K562 (cell line): ENCODE data around the gene FMN1. TPM values are rescaled to one million over a fixed set of nuclear protein-coding genes. Genes with fewer than 3 reads are reported as not detected.

Source experiments
- ATF1 ChIP-seq, 2 experiments: fragments of 450-650 bp in 1 of 2; IDR thresholded peaks; 2 replicates each; pipeline ENCODE4 v1.6.1; 2016; ENCODE audit warnings: missing compliant biosample characterization in 1 of 2, missing genetic modification characterization in 1 of 2
- CBX8 ChIP-seq: fragments of 200-600 bp; sonication (generic); IDR thresholded peaks from 2 replicates; pipeline ENCODE4 v1.6.1; 2012; ENCODE audit warnings: borderline replicate concordance, mixed run types, low read depth, mild to moderate bottlenecking, moderate library complexity, mixed read lengths, low read length, control low read depth, inconsistent platforms; ENCODE audit not compliant: poor library complexity, severe bottlenecking; ENCODE audit errors: extremely low read depth
- CREB1 ChIP-seq, 2 experiments: sonication (generic) in 1 of 2; formaldehyde crosslinking in 1 of 2; IDR thresholded peaks; 2 replicates each; pipeline versions ENCODE4 v1.6.1 to v1.8.0; 2012 to 2022; ENCODE audit warnings: inconsistent platforms in 1 of 2, mild to moderate bottlenecking in 1 of 2, missing genetic modification reagents in 1 of 2, moderate library complexity in 1 of 2
- CREBBP ChIP-seq: IDR thresholded peaks from one replicate; pipeline ENCODE4 v1.6.1; 2012; ENCODE audit warnings: low read depth, mild to moderate bottlenecking, control low read depth, inconsistent platforms, low read length
- CREM ChIP-seq: IDR thresholded peaks from 2 replicates; pipeline ENCODE4 v1.6.1; 2014; ENCODE audit warnings: antibody characterized with exemption, low read depth
- FOS ChIP-seq: IDR thresholded peaks from 3 replicates; pipeline ENCODE4 v1.6.1; 2011; ENCODE audit not compliant: insufficient read length; ENCODE audit errors: extremely low read depth
- FOSL1 ChIP-seq: fragments of 200-800 bp; sonication (Bioruptor generic); conservative IDR thresholded peaks from 2 replicates; pipeline ENCODE4 v1.6.1; 2016; ENCODE audit warnings: missing genetic modification characterization, missing compliant biosample characterization
- FOXA1 ChIP-seq: fragments of 450-650 bp; IDR thresholded peaks from 2 replicates; pipeline ENCODE4 v1.6.1; 2016; ENCODE audit warnings: mild to moderate bottlenecking, borderline replicate concordance
- FOXJ2 ChIP-seq: fragments of 200-800 bp; sonication (Bioruptor generic); IDR thresholded peaks from 2 replicates; pipeline ENCODE4 v1.6.1; 2016; ENCODE audit warnings: missing genetic modification characterization, missing compliant biosample characterization
- GATAD2B ChIP-seq: fragments of 450-650 bp; IDR thresholded peaks from 2 replicates; pipeline ENCODE4 v1.6.1; 2017; ENCODE audit warnings: mild to moderate bottlenecking, borderline replicate concordance
- HDAC1 ChIP-seq, 2 experiments: fragments of 450-650 bp; IDR thresholded peaks; 2 replicates each; pipeline ENCODE4 v1.6.1; 2016 to 2017; ENCODE audit warnings: inconsistent platforms in 1 of 2, mild to moderate bottlenecking in 1 of 2, moderate library complexity in 1 of 2
- HDGF ChIP-seq: fragments of 450-650 bp; IDR thresholded peaks from 2 replicates; pipeline ENCODE4 v1.6.1; 2016
- KLF10 ChIP-seq: fragments of 250-450 bp; sonication (Bioruptor Pico); IDR thresholded peaks from 2 replicates; pipeline ENCODE4 v1.6.1; 2021; ENCODE audit warnings: matching md5 sums
- MAFG ChIP-seq: fragments of 450-650 bp; conservative IDR thresholded peaks from 2 replicates; pipeline ENCODE4 v1.6.1; 2016; ENCODE audit warnings: missing genetic modification characterization, missing compliant biosample characterization
- PHB2 ChIP-seq: fragments of 450-650 bp; IDR thresholded peaks from 2 replicates; pipeline ENCODE4 v1.6.1; 2017; ENCODE audit warnings: low read depth
- SMARCC2 ChIP-seq: fragments of 450-650 bp; IDR thresholded peaks from 2 replicates; pipeline ENCODE4 v1.6.1; 2017; ENCODE audit warnings: antibody characterized with exemption, moderate library complexity, mild to moderate bottlenecking, low read depth
- SMARCE1 ChIP-seq: fragments of 450-650 bp; IDR thresholded peaks from 2 replicates; pipeline ENCODE4 v1.7.1; 2016; ENCODE audit warnings: mild to moderate bottlenecking
- TCF7L2 ChIP-seq: fragments of 150-350 bp; IDR thresholded peaks from 2 replicates; pipeline ENCODE4 v1.6.1; 2016; ENCODE audit warnings: low read depth, mild to moderate bottlenecking, low read length, moderate library complexity
- ZNF146 ChIP-seq: IDR thresholded peaks from one replicate; pipeline ENCODE4 v1.6.1; 2018; ENCODE audit warnings: missing compliant biosample characterization; ENCODE audit not compliant: unreplicated experiment
- ZSCAN29 ChIP-seq: fragments of 450-650 bp; IDR thresholded peaks from 2 replicates; pipeline ENCODE4 v1.6.1; 2017
- polyA plus RNA-seq, 8 experiments: library from polyadenylated mRNA; depleted of rRNA in 4 of 8; stranded (reverse) in 5 of 8; unstranded in 3 of 8; fragments of >200 nt; fragmentation: Nextera tagmentation in 2 of 8; fragmentation: Illumina TruSeq in 1 of 8; extraction: Ambion mirVana in 2 of 8; extraction: Trizol in 1 of 8; gene quantifications; 2 replicates each; pipeline versions ENCODE4 v1.2.1 to v1.2.3, GENCODE V29; 2011 to 2014; ENCODE audit warnings: inconsistent platforms in 1 of 8, missing spikeins in 1 of 8
- total RNA-seq, 7 experiments: library from RNA; depleted of rRNA in 6 of 7; stranded (reverse); fragments of >200 nt in 6 of 7; fragmentation: Illumina TruSeq in 2 of 7; extraction: Trizol in 2 of 7; gene quantifications; 2 replicates each; pipeline versions ENCODE4 v1.2.1 to v1.2.3, GENCODE V29; 2011 to 2021; ENCODE audit warnings: low replicate concordance in 1 of 7
- TF ChIP-seq, protein P1 (sequence below), 2 experiments: fragments of 450-650 bp; conservative IDR thresholded peaks; 2 replicates each; pipeline ENCODE4 v1.6.1; 2017; ENCODE audit warnings: mild to moderate bottlenecking in 2 of 2, moderate library complexity in 2 of 2
- TF ChIP-seq, protein P2 (sequence below): fragments of 450-650 bp; IDR thresholded peaks from 2 replicates; pipeline ENCODE4 v1.6.1; 2016
- TF ChIP-seq, protein P3 (sequence below): fragments of 450-650 bp; IDR thresholded peaks from 2 replicates; pipeline ENCODE4 v1.6.1; 2017; ENCODE audit warnings: mild to moderate bottlenecking, moderate library complexity
- TF ChIP-seq, protein P4 (sequence below): sonication (generic); formaldehyde crosslinking; IDR thresholded peaks from 2 replicates; pipeline ENCODE4 v1.8.0; 2022; ENCODE audit warnings: mild to moderate bottlenecking, missing genetic modification reagents

FMN1 gene
- total and polyA plus RNA-seq, 9 of the 15 experiments (the other 6 are each of a cell fraction or from before 2014, with no cell fraction given), result 0.03 to 0.07 (median 0.04) TPM; not detected in 6

DNA sequence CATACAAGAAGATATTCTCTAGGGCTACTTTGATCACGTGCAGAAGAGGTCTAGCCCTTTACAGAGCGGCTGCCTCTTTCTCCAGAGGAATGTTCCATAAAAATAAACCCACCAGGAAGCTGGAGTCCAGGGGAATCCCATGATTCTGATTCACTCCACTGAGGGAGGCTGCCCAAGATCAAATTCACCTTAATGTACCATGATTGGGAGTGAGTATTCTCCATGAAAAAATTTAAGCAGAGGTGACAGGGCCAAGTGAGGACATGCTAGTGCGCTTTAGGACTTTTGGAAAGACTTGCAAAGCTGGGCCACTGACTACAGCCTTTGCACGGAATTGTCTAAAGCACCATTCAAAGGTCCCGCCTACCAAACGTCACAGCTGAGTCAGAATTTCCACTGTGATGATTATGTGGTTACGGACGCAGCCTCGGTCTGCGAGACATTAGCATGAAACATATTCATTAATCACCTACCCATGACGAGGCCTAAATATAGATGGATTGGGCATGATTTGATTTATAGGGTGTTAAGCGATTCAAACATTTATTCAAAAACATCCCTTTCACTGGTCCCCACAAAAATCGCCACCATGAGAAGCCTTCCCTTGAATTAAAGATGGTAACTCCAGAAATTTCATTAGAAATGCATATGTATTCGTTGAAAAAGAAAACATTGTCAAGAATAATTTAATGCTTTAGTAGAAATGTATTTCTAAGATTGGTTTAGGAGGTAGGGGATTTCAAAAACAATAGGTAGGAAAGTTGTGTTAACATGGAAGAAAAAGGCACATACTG lies 324.1 kb downstream of the FMN1 start (continued):
- TF ChIP-seq CBX8 (no peak), SMARCE1 (peak; percentile 43; the same call in 1 of the 2 replicates), ATF1 (CRISPR knock-in tag; IDR thresholded peaks at IDR 0.05) (no peak), ATF1 (tag; IDR thresholded peaks at IDR 0.05) (peak; percentile 94), ZNF146 (CRISPR knock-in tag) (no peak), ZSCAN29 (no peak), KLF10 (no peak), FOXA1 (no peak), FOS (peak; percentile 53), FOSL1 (tag) (peak; percentile 99), CREB1 (IDR thresholded peaks at IDR 0.05) (peak; percentile 69), CREB1 (CRISPR knock-in tag; IDR thresholded peaks at IDR 0.05) (peak; percentile 42; the same call in 1 of the 2 replicates), FOXJ2 (tag) (no peak), CREBBP (no peak), HDAC1 (IDR thresholded peaks at IDR 0.05) (no peak), GATAD2B (no peak), CREM (peak; percentile 87), HDGF (no peak), PHB2 (no peak), MAFG (tag) (peak; percentile 23; the same call in 1 of the 2 replicates), TCF7L2 (no peak), SMARCC2 (no peak)
- TF ChIP-seq, protein P1, sequence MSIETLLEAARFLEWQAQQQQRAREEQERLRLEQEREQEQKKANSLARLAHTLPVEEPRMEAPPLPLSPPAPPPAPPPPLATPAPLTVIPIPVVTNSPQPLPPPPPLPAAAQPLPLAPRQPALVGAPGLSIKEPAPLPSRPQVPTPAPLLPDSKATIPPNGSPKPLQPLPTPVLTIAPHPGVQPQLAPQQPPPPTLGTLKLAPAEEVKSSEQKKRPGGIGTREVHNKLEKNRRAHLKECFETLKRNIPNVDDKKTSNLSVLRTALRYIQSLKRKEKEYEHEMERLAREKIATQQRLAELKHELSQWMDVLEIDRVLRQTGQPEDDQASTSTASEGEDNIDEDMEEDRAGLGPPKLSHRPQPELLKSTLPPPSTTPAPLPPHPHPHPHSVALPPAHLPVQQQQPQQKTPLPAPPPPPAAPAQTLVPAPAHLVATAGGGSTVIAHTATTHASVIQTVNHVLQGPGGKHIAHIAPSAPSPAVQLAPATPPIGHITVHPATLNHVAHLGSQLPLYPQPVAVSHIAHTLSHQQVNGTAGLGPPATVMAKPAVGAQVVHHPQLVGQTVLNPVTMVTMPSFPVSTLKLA (conservative IDR thresholded peaks at IDR 0.05), result no peak
- TF ChIP-seq, protein P2, sequence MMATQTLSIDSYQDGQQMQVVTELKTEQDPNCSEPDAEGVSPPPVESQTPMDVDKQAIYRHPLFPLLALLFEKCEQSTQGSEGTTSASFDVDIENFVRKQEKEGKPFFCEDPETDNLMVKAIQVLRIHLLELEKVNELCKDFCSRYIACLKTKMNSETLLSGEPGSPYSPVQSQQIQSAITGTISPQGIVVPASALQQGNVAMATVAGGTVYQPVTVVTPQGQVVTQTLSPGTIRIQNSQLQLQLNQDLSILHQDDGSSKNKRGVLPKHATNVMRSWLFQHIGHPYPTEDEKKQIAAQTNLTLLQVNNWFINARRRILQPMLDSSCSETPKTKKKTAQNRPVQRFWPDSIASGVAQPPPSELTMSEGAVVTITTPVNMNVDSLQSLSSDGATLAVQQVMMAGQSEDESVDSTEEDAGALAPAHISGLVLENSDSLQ, result peak; percentile 57
- TF ChIP-seq, protein P3, sequence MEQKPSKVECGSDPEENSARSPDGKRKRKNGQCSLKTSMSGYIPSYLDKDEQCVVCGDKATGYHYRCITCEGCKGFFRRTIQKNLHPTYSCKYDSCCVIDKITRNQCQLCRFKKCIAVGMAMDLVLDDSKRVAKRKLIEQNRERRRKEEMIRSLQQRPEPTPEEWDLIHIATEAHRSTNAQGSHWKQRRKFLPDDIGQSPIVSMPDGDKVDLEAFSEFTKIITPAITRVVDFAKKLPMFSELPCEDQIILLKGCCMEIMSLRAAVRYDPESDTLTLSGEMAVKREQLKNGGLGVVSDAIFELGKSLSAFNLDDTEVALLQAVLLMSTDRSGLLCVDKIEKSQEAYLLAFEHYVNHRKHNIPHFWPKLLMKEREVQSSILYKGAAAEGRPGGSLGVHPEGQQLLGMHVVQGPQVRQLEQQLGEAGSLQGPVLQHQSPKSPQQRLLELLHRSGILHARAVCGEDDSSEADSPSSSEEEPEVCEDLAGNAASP, result no peak
- TF ChIP-seq, protein P4, sequence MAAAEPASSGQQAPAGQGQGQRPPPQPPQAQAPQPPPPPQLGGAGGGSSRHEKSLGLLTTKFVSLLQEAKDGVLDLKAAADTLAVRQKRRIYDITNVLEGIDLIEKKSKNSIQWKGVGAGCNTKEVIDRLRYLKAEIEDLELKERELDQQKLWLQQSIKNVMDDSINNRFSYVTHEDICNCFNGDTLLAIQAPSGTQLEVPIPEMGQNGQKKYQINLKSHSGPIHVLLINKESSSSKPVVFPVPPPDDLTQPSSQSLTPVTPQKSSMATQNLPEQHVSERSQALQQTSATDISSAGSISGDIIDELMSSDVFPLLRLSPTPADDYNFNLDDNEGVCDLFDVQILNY (CRISPR knock-in tag), result no peak
